ES-I3 (cell line): Measurements from ENCODE around the gene SRPK3.
A peak's percentile ranks its signal among the peaks of the same experiment; 100 is the strongest.
"Not testable (repeated sequence)": the region's sequence is repeated elsewhere in the genome, so short reads cannot be mapped to it uniquely, and the experiment has no call there.

ENCODE experiments used
- H3K36me3 ChIP-seq: 2 replicates; pipeline ENCODE4 v1.6.1; 2013; ENCODE audit warnings: mild to moderate bottlenecking, low read length, control low read depth, moderate library complexity; ENCODE audit not compliant: insufficient read depth
- H3K4me1 ChIP-seq: 2 replicates; pipeline ENCODE4 v1.6.1; 2013; ENCODE audit warnings: mild to moderate bottlenecking, control low read depth, low read length; ENCODE audit not compliant: insufficient read depth
- H3K9ac ChIP-seq: 2 replicates; pipeline ENCODE4 v1.6.1; 2013; ENCODE audit warnings: low read depth, mild to moderate bottlenecking, low read length, moderate library complexity
- H3K9me3 ChIP-seq: 2 replicates; pipeline ENCODE4 v1.6.1; 2013; ENCODE audit warnings: mild to moderate bottlenecking, low read length, moderate library complexity; ENCODE audit not compliant: control insufficient read depth, insufficient read depth

SRPK3 gene

DNA sequence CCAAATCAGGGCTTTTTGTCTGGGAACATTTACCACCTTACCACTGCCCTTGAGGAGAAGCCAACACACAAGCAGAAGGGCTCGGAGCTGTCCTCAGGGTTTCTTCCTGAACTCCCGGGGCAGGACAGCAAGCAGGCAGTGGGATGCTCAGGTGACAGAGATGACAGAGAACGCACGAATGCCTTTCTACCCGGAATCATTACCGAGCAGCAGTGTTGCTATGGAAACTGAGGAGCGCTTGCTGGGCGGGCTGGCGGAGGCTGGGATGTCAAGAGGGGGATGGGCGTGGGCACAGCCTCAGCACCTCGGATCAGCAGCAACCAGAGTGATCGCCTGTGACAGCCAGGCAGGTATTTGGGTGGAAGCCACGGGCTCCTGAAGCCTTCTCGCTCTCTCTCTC, 31.4 kb downstream of the SRPK3 start:
- Histone ChIP-seq H3K4me1 (peaks cover 6% of the 10 kb centered on the region; the same call in 1 of the 2 replicates), H3K36me3 (no peaks in the 10 kb centered on the region), H3K9ac (no peak overlapping the region), H3K9me3 (no peaks in the 10 kb centered on the region)

DNA sequence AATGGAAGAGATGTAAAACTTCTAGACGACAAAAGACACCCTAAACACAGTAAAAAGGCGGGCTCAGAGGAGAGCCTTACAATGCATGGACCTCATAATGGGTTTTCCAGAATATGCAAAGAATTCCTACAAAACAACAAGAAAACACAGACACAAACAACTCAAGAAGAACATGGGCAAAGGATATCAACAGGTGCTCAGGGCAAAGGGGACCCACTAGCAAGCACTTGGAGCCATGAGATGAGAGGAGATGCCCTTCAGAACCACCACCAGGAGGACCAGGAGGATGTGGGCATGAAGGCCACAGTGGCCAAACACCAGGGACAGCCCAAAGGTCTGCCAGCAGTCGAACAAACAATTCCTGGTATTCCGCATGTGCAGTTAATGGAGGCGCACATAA, 32.3 kb downstream of the SRPK3 start:
- H3K9me3 ChIP-seq, result no peaks in the 10 kb centered on the region
- peaks cover 6% of the 10 kb centered on the region; the same call in 1 of the 2 replicates for H3K4me1 ChIP-seq
- H3K36me3 ChIP-seq, result no peaks in the 10 kb centered on the region
- no peak overlapping the region for H3K9ac ChIP-seq

DNA sequence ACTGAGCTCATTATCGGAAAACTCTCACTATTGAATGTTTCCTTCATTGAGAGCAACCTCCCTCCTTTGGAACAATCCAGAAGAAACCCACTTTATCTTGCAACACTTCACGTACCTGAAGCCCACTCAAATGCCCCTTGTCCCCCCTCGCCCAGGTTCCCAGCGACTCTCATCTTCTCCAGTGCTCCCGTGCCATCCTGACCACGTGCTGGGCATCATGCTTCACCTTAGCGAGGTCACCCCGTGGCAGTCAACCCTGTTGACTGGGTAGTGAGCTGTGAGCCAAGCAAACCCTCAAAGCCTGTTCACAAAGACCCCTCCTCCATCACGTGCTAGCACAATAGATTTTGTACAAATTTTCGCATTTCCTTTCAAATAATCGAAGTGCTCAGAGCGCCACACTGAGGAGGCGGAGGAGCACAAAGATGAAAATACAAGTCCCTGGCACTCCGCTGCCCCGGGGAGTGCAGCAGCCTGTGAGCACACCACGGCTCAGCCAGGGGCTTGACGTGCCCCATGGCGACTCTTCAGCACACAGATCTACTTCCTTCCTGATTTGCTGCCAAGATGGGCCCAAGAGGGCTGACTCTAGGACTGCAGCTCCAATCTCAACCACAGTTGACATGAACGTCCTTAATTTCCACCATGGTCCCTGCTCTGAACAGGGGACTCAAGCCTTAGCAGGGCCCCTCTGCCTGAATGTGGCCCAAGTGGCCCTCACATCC, 33.9 kb downstream of the SRPK3 start:
- peaks cover 10% of the 10 kb centered on the region; the same call in 1 of the 2 replicates for H3K4me1 ChIP-seq
- H3K9me3 ChIP-seq, result no peaks in the 10 kb centered on the region
- no peak overlapping the region for H3K9ac ChIP-seq
- H3K36me3 ChIP-seq, result no peaks in the 10 kb centered on the region

- H3K36me3 ChIP-seq, result 0 out of 2 replicates have a peak, but pooled peaks cover 2% of the 10 kb centered on the region
- peaks cover 19% of the 10 kb centered on the region for H3K4me1 ChIP-seq
- H3K9ac ChIP-seq, result no peak overlapping the region
- H3K9me3 ChIP-seq, result no peaks in the 10 kb centered on the region
These were observed 36.2 kb downstream of the SRPK3 start for GRCh38 chrX:153816831-153817690.

DNA sequence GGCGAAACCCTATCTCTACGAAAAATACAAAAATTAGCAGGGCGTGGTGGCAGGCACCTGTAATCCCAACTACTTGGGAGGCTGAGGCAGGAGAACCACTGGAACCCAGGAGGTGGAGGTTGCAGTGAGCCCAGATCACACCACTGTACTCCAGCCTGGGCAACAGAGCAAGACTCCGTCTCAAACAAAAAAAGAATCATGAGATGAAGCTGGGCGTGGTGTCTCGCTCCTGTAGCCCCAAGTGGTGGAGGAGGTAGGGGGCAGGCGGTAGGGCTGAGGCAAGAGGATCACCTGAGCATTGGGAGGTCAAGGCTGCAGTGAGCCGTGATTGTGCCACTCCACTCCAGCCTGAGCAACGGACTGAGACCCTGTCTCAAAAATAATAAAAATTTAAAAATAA, 37.2 kb downstream of the SRPK3 start:
- peaks cover 14% of the 10 kb centered on the region for H3K4me1 ChIP-seq
- not testable (repeated sequence) for H3K36me3 ChIP-seq, H3K9me3 ChIP-seq, H3K9ac ChIP-seq

- no peaks in the 10 kb centered on the region for H3K9me3 ChIP-seq
- H3K36me3 ChIP-seq, result 0 out of 2 replicates have a peak, but pooled peaks cover 2% of the 10 kb centered on the region
- H3K9ac ChIP-seq, result peak overlapping the region; percentile 61
- peaks cover 14% of the 10 kb centered on the region for H3K4me1 ChIP-seq
These were observed 37.9 kb downstream of the SRPK3 start for GRCh38 chrX:153818571-153819383.

- Histone ChIP-seq H3K9ac (peak overlapping the region; percentile 61), H3K36me3 (0 out of 2 replicates have a peak, but pooled peaks cover 2% of the 10 kb centered on the region), H3K4me1 (peaks cover 14% of the 10 kb centered on the region), H3K9me3 (no peaks in the 10 kb centered on the region)
These were observed 38.7 kb downstream of the SRPK3 start for GRCh38 chrX:153819384-153820040.

GRCh38 chrX:153820601-153821000, 39.8 kb downstream of the SRPK3 start:
- Histone ChIP-seq H3K9ac (no peak overlapping the region), H3K36me3 (0 out of 2 replicates have a peak, but pooled peaks cover 2% of the 10 kb centered on the region), H3K4me1 (peaks cover 22% of the 10 kb centered on the region), H3K9me3 (no peaks in the 10 kb centered on the region)

- Histone ChIP-seq H3K9me3 (no peaks in the 10 kb centered on the region), H3K9ac (no peak overlapping the region), H3K4me1 (peaks cover 27% of the 10 kb centered on the region), H3K36me3 (0 out of 2 replicates have a peak, but pooled peaks cover 2% of the 10 kb centered on the region)
These were observed 40.2 kb downstream of the SRPK3 start for GRCh38 chrX:153821066-153821465.

DNA sequence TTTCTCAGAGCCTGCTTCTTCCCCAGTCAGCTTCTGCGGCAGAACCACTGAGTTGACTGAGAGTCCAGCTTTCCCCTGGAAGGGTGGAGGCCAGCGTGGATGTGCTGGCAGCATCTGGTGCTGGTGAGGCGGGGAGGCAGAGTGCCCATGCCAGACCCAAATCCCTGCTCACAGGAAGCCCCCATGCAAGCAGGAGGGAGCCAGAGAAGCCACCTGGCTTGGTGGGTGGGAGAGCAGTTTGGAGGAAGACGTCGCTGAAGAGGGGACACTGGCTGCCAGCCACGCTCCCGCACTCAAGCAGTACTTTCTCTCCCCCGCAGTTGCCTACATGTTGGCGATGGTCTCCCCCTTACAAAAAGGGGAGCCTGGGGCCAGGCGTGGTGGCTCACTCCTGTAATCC, 43.5 kb downstream of the SRPK3 start:
- Histone ChIP-seq H3K36me3 (0 out of 2 replicates have a peak, but pooled peaks cover 2% of the 10 kb centered on the region), H3K4me1 (peaks cover 41% of the 10 kb centered on the region), H3K9me3 (no peaks in the 10 kb centered on the region), H3K9ac (no peak overlapping the region)

DNA sequence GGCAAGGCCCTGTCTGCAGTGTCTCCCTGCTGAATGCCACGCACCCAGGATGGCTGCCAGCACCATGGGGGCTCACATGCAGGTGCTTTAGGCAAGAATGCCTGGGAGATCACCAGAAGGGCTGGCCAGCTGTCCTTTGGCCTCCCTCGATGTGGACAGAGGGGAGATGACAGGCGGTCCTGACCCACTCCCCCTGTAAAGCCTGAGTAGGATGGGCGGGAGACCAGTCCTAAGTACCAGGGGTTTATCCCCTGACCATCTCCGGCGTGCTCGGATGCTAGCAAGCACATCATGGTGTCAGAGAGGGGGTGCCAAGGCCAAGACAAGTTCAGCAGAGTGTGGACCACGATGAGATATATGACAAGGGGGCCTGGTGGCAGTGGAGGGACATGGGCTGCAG, 44.2 kb downstream of the SRPK3 start:
- Histone ChIP-seq H3K4me1 (peaks cover 36% of the 10 kb centered on the region), H3K9ac (no peak overlapping the region), H3K9me3 (no peaks in the 10 kb centered on the region), H3K36me3 (0 out of 2 replicates have a peak, but pooled peaks cover 2% of the 10 kb centered on the region)

GRCh38 chrX:153827016-153827415, 46.2 kb downstream of the SRPK3 start:
- H3K9ac ChIP-seq, result no peak overlapping the region; the same call in 1 of the 2 replicates
- H3K9me3 ChIP-seq, result no peaks in the 10 kb centered on the region

GRCh38 chrX:153827903-153828302, 47.1 kb downstream of the SRPK3 start:
- Histone ChIP-seq H3K4me1 (peaks cover 28% of the 10 kb centered on the region), H3K9me3 (no peaks in the 10 kb centered on the region), H3K9ac (peak overlapping the region; percentile 72), H3K36me3 (no peaks in the 10 kb centered on the region)

More at GRCh38 chrX:153827016-153827415, 46.2 kb downstream of the SRPK3 start:
- Histone ChIP-seq H3K4me1 (peaks cover 28% of the 10 kb centered on the region), H3K36me3 (no peaks in the 10 kb centered on the region)
